ENCODE results near the gene CDKAL1.
A peak's percentile ranks its signal among the peaks of the same experiment; 100 is the strongest.
"Not testable (repeated sequence)": the region's sequence is repeated elsewhere in the genome, so short reads cannot be mapped to it uniquely, and the experiment has no call there.

The CDKAL1 gene

DNA sequence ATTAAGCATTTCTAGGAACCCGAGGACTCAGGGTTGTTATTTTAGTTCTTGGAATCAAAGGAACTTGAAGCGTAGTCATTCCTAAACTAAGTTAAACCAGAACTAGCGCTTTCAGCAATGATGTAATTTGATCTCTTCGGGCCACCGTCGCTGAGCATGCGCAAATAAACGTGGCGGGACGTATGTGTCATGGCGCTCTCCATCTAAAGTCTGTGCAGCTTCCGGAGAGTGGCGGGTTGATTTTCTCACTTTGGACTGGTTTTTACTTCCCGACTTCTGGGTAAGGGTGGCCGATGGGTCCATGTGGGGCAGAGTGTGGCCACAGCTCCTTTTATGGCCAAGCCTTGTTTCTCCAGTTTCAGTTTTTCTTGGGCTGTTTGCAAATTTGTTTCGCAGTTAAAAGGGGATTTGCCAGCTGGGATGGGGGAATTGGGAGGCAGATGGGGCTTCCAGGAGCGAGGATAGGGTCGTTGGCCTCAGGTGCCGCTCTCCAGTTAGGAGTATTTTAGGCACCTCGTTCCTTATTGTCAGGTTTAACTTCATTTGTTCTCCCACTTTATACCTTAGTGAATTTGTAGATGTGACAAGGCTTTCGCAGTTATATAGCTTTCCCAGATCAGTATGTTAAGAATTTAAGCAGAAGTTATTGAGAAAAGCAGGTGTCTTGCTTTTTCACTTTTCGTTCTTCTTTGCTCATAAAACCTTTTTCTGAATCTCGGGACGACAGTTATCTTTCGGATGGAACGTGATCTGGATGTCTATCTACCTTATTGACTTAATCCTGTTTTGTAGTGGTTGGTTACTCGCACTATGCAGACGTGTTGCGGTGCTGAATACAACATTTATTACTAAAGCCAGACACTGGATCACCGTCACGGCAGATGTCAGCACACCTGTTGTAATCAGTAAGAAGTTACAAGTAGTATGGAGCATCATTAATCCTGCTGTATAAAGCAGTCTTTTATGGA, at the start of gene CDKAL1:
TSS of gene CDKAL1 (plus strand) at position 163 of the 968 bp plus-strand sequence. CDS start 11,894 bp downstream, outside the sequence.
- peak; percentile 91 for DNase-seq

- peak; percentile 11 for DNase-seq
Measured at GRCh38 chr6:20486641-20487040, 47.6 kb upstream of the CDKAL1 start.

GRCh38 chr6:20487669-20488375, 46.4 kb upstream of the CDKAL1 start:
- no peak for DNase-seq

DNA sequence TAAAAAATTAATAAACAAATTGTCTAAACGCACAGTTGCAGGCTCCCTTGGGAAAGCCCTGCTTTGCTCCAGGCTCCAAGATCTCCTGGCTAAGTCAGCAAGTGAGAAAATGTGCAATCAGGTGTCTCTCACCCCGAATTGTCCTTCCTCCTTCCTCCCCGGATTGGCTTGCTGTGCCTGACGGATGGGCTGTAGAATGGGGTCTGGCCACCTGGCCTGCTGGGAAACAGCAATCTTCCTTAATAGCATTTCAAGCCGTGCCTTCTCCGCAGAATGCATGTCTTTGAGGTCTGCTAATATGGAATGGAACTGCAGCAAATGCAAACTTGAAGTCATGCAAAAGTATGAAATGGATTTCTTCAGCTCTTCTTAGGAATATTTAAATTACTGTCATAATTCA, 43.7 kb upstream of the CDKAL1 start:
- no peak for DNase-seq

- DNase-seq: no peak
Measured at GRCh38 chr6:20492099-20492498, 42.2 kb upstream of the CDKAL1 start.

DNA sequence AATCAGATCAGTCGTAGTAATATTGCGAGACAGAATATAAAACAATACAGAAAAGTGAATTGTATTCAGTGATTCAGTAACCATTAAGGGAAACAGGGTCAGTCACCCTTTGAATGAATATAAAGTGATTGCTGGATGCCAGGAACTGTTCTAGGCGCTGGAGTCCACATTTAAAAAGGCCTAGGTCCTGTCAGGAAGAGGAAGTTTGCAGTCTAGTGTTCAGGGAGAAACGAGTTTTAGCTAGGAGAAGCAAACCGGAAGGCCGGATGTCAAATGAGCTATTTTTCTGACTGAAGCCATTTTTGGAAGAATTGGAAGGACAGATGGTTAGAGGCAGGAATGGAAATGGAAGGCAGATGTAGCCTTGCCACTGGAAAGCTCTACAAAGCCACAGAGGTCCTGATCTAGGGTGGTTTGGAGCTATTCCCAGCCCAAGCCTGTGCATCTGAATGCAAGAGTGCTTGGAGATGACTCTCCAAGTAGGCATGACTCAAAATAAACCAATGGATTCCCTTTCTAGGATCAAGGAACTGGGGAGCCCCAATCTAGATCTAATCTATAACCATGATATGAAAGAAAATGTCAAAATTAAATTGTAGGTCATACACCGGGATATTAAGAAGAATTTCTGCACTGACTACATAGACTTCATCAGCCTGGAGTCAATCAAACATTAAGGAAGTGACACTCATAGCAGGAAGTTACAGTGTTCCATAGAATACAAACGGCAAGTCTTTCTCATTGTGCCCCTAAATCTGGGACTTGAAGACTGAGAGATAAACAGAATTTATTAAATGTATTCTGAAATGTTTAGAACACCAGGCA, 36.8 kb upstream of the CDKAL1 start:
- DNase-seq: peak; percentile 79

- no peak for DNase-seq
Measured at GRCh38 chr6:20498041-20498385, 36.2 kb upstream of the CDKAL1 start.

GRCh38 chr6:20509212-20509611, 25.0 kb upstream of the CDKAL1 start:
- no peak for DNase-seq

GRCh38 chr6:20511852-20512251, 22.4 kb upstream of the CDKAL1 start:
- DNase-seq: no peak

DNA sequence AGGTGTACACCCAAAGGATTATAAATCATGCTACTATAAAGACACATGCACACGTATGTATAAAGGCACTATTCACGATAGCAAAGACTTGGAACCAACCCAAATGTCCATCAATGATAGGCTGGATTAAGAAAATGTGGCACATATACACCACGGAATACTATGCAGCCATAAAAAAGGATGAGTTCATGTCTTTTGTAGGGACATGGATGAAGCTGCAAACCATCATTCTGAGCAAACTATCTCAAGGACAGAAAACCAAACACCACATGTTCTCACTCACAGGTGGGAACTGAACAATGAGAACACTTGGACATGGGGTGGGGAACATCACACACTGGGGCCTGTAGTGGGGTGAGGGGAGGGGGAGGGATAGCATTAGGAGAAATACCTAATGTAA, 9.0 kb upstream of the CDKAL1 start:
- not testable (repeated sequence) for DNase-seq

DNA sequence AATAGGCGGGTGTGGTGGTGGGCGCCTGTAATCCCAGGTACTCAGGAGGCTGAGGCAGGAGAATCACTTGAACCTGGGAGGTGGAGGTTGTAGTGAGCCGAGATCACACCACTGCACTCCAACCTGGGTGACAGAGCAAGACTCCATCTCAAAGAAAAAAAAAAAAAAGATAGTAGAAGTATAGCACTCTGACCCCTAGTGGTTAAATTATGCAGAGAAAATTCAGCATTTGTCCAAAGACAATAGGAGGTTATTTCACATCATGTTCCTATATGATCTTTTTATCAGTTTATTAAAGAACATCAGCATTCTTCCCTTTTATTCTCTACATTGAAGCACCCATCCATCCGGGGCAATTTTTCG, 5.2 kb upstream of the CDKAL1 start:
- peak; percentile 54 for DNase-seq

- DNase-seq: no peak
Measured at GRCh38 chr6:20532881-20533280, 1.4 kb upstream of the CDKAL1 start.

DNA sequence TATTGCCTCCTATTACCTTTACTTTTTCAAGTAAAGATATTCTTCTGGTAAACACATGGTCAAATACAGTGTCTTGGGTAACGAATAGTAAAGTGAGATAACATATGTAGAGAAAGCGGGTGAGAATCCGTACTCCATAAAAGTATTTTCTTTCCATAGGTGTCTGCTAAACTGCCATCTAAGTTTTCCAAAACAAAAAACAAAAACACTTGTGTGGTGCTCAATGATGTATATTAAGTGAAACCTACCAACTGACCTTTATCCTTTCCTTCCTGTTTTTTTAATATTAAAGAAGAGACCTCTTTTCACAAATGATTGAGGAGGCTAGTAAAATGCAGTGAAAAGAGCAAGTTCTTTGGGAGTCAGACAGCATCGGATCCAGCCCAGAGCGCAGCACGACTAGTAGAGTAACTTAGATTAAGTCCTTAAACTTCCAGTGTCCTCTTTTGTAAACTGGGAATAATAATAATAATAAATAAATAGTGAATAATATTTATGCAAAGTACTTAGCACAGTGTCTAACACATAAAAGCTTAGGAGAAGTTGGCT, 437 bp upstream of the CDKAL1 start:
- no peak for DNase-seq

- DNase-seq: no peak
Measured at GRCh38 chr6:20538131-20538662, 3.9 kb downstream of the CDKAL1 start.

DNA sequence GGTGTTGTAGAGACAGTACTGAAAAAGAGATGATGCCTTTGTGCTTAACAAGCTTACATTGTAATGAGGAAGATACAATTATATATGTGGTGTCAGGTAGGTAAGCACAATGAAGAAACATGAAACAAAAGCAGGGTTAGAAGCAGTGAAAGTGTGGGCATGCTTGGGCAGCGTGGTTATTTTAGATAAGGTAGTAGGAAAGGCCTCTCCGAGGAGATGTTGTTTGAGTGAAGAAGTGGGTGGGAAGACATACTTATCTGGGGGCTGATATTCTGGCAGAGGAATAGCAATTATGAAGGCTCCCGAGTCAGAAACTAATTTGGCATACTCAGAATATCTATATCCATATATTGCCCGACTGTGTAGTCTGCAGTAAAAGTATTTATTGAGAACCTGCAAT, 4.7 kb downstream of the CDKAL1 start:
- no peak for DNase-seq

DNA sequence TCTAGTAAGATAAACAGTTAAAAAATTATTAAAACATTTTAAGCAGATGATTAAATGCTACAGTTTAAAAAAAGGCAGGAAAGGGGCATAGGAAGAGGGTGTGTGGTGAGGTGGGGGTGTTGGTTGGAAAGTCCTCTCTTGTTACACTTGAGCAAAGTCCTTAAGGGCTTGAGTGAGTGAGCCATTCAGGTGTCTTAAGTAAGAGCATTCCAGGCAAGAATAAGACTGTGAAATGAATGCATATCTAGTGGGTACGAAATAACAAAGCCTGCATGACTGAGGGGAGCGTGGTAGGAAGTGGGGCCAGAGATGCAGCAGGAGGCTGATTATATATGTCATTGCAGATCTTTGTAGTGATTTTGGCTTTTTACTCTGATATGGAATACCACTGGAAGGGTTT, 5.1 kb downstream of the CDKAL1 start:
- no peak for DNase-seq

- no peak for DNase-seq
Measured at GRCh38 chr6:20540683-20541082, 6.4 kb downstream of the CDKAL1 start.

- no peak for DNase-seq
Measured at GRCh38 chr6:20541382-20541781, 7.1 kb downstream of the CDKAL1 start.

DNA sequence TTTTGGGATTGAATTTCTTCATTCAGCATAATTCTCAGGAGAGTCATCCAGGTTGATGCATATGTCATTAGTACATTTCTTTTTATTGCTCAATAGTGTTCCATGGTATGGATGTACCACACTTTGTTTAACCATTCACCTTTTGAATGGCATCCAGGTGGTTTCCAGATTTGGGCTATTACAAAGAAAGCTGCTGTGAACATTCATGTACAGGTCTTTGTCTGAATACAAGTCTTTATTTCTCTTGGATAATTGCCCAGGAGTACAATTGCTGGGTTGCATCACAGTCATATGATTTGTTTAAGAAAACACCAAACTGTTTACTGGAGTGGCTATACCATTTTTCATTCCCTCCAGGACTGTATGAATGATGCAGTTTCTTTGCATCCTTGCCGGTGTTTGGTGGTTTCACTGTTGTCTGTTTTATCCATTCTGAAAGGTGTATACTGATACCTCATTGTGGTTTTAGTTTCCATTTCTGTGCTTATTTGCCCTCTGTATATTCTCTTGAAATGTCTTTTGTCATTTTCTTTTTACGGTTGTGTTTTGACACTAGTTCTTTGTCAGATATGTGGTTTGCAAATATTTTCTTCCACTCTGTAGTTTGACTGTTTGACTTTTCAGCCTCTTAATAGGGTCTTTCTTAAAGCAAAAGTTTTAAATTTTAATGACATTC, 8.8 kb downstream of the CDKAL1 start:
- peak; percentile 62 for DNase-seq

DNA sequence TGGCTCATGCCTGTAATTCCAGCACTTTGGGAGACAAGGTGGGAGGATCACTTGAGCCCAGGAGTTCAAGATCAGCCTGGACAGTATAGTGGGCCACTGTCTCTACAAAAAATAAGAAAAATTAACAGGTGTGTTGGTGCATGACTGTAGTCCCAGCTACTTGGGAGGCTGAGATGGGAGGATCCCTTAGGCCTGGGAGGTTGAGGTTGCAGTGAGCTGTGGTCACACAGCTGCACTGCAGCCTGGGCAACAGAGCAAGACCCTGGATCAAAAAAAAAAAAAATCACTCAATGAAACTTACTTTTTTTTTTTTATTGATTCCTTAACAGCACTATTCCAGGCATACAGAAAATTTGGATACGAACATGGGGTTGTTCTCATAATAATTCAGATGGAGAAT, 14.0 kb downstream of the CDKAL1 start:
- DNase-seq: no peak

GRCh38 chr6:20549398-20549797, 15.1 kb downstream of the CDKAL1 start:
- not testable (repeated sequence) for DNase-seq

DNA sequence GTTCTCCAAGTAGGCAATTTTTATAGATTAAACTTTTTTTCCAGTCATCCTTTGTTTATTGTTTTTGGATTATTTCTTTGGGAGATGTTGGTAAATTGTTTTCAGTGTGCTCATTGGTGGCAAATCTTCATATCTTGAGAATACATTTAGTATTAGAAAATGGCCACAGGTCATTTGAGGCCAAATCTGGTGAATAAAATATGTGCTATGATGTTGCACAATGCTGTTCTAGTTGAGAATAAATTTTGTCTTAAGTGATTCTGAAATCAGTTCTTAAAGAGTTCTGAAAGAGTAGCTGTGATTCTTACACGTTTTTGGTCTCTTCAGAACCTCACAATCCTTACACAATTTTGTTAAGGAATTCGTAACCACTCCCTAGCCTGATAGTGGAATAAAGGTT, 20.1 kb downstream of the CDKAL1 start:
- DNase-seq: no peak

Data from EL (cell line).